ENCODE data around the gene TXNDC8.

The TXNDC8 gene

DNA sequence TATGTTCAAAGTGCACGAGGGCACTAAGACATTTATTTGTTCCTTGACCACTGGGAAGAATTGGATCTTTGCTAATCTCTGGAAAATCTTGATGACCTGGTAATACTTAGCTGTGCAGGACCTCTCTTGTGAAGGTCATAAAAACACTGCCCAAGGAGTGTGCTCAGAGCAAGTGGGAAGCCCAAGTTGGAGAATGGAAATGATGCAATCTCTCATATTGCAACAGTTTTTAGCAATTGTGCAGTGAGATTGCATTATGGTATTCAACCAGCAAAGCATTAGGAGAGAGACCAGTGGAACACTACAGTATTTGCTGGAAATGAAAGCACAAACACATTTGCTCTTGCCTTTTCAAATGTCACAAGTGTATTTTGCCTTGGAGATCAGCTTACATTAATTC is 34.5 kb downstream of the TXNDC8 start (continued):
- TF ChIP-seq, protein P1, sequence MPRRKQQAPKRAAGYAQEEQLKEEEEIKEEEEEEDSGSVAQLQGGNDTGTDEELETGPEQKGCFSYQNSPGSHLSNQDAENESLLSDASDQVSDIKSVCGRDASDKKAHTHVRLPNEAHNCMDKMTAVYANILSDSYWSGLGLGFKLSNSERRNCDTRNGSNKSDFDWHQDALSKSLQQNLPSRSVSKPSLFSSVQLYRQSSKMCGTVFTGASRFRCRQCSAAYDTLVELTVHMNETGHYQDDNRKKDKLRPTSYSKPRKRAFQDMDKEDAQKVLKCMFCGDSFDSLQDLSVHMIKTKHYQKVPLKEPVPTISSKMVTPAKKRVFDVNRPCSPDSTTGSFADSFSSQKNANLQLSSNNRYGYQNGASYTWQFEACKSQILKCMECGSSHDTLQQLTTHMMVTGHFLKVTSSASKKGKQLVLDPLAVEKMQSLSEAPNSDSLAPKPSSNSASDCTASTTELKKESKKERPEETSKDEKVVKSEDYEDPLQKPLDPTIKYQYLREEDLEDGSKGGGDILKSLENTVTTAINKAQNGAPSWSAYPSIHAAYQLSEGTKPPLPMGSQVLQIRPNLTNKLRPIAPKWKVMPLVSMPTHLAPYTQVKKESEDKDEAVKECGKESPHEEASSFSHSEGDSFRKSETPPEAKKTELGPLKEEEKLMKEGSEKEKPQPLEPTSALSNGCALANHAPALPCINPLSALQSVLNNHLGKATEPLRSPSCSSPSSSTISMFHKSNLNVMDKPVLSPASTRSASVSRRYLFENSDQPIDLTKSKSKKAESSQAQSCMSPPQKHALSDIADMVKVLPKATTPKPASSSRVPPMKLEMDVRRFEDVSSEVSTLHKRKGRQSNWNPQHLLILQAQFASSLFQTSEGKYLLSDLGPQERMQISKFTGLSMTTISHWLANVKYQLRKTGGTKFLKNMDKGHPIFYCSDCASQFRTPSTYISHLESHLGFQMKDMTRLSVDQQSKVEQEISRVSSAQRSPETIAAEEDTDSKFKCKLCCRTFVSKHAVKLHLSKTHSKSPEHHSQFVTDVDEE (CRISPR knock-in tag; IDR thresholded peaks at IDR 0.05): no peak
- no peak for TF ChIP-seq ZFP3 (CRISPR knock-in tag; IDR thresholded peaks at IDR 0.05)

DNA sequence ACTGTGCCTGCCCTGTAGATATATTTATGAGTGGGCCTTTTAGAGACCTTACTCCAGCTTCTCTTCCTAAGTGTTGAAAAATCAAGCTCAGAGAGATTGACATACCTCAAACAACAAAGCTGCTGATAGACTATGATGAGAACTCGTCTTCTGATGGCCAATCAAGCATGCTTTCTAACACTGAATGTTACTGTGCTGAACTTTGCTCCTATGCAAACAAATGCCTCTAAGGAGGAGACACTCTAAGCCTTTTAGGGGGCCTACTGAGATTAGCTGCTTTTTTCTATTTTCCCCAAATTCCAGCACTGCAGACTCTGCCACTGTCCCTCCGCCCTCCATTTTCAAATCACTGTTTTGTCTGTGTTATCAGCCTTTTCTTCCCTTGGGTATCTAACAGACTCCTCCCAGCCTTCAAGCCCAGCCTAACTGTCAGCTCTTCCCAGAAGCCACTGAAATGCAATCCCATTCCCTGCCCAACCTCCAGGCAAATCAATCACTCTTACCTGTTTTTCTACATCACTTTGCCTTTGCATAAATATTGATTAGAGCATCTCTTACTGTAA is 39.5 kb downstream of the TXNDC8 start:
- TF ChIP-seq ESRRG (CRISPR knock-in tag; IDR thresholded peaks at IDR 0.05): no peak
- no peak for TF ChIP-seq PPARA (CRISPR knock-in tag; IDR thresholded peaks at IDR 0.05; ENCODE audit: borderline replicate concordance)
- TF ChIP-seq ISL1 (CRISPR knock-in tag; IDR thresholded peaks at IDR 0.05): no peak
- no peak for TF ChIP-seq ZNF565 (CRISPR knock-in tag; conservative IDR thresholded peaks at IDR 0.05; ENCODE audit: low read depth)
- TF ChIP-seq, protein P2, sequence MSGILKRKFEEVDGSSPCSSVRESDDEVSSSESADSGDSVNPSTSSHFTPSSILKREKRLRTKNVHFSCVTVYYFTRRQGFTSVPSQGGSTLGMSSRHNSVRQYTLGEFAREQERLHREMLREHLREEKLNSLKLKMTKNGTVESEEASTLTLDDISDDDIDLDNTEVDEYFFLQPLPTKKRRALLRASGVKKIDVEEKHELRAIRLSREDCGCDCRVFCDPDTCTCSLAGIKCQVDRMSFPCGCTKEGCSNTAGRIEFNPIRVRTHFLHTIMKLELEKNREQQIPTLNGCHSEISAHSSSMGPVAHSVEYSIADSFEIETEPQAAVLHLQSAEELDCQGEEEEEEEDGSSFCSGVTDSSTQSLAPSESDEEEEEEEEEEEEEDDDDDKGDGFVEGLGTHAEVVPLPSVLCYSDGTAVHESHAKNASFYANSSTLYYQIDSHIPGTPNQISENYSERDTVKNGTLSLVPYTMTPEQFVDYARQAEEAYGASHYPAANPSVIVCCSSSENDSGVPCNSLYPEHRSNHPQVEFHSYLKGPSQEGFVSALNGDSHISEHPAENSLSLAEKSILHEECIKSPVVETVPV (CRISPR knock-in tag; IDR thresholded peaks at IDR 0.05): no peak
- TF ChIP-seq TOX (CRISPR knock-in tag; IDR thresholded peaks at IDR 0.05; ENCODE audit: borderline replicate concordance): no peak
- TF ChIP-seq CSDC2 (CRISPR knock-in tag; IDR thresholded peaks at IDR 0.05): no peak
- no peak for TF ChIP-seq ARNTL (CRISPR knock-in tag; IDR thresholded peaks at IDR 0.05; ENCODE audit: borderline replicate concordance, low read depth)
- ATAC-seq: no peak

DNA sequence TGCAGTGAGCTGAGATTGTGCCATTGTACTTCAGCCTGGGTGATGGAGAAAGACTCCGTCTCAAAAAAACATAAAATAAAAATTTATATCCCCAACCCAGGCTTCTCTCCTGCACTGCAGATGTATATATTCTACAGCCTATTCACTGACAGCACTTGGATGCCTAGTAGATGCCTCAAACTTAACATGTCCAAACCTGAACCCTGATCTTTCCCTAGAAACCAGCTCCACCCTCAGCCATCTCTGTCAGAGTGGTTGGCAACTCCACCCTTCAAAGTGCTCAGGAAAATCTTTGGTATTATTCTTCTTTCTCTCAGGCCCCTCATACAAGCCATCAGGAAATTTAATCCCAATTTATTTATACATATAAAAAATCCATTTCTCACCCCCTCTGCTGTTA is 44.4 kb downstream of the TXNDC8 start:
- no peak for ATAC-seq
- TF ChIP-seq ZC3H10 (CRISPR knock-in tag; IDR thresholded peaks at IDR 0.05): no peak
- no peak for TF ChIP-seq ISL1 (CRISPR knock-in tag; IDR thresholded peaks at IDR 0.05)
- no peak for TF ChIP-seq ZFP3 (CRISPR knock-in tag; IDR thresholded peaks at IDR 0.05)
- TF ChIP-seq TCF4 (CRISPR knock-in tag; IDR thresholded peaks at IDR 0.05; ENCODE audit: borderline replicate concordance): no peak
- TF ChIP-seq, protein P3, sequence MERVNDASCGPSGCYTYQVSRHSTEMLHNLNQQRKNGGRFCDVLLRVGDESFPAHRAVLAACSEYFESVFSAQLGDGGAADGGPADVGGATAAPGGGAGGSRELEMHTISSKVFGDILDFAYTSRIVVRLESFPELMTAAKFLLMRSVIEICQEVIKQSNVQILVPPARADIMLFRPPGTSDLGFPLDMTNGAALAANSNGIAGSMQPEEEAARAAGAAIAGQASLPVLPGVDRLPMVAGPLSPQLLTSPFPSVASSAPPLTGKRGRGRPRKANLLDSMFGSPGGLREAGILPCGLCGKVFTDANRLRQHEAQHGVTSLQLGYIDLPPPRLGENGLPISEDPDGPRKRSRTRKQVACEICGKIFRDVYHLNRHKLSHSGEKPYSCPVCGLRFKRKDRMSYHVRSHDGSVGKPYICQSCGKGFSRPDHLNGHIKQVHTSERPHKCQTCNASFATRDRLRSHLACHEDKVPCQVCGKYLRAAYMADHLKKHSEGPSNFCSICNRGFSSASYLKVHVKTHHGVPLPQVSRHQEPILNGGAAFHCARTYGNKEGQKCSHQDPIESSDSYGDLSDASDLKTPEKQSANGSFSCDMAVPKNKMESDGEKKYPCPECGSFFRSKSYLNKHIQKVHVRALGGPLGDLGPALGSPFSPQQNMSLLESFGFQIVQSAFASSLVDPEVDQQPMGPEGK (CRISPR knock-in tag; IDR thresholded peaks at IDR 0.05; ENCODE audit: borderline replicate concordance): no peak
- no peak for TF ChIP-seq BACH2 (CRISPR knock-in tag; IDR thresholded peaks at IDR 0.05; ENCODE audit: borderline replicate concordance)
- TF ChIP-seq TOX (CRISPR knock-in tag; IDR thresholded peaks at IDR 0.05; ENCODE audit: borderline replicate concordance): no peak
- no peak for TF ChIP-seq OSR1 (CRISPR knock-in tag; IDR thresholded peaks at IDR 0.05)
- TF ChIP-seq, protein P2 (CRISPR knock-in tag; IDR thresholded peaks at IDR 0.05): no peak
- no peak for TF ChIP-seq ARNTL (CRISPR knock-in tag; IDR thresholded peaks at IDR 0.05; ENCODE audit: borderline replicate concordance, low read depth)
- no peak for TF ChIP-seq ZNF565 (CRISPR knock-in tag; conservative IDR thresholded peaks at IDR 0.05; ENCODE audit: low read depth)
- TF ChIP-seq, protein P1 (CRISPR knock-in tag; IDR thresholded peaks at IDR 0.05): no peak
- no peak for TF ChIP-seq ZFP30 (CRISPR knock-in tag; IDR thresholded peaks at IDR 0.05)
